Measurements from ENCODE around the gene DCTPP1. TPM values are rescaled to one million over a fixed set of nuclear protein-coding genes. Genes with fewer than 3 reads are reported as not detected.
A peak's percentile ranks its signal among the peaks of the same experiment; 100 is the strongest.

Gene DCTPP1
- polyA plus RNA-seq, 2 of the 4 experiments (the other 2 are of a cell fraction) = 105 to 121 TPM

- ChIA-PET CTCF (interaction anchor here (0.6 to 11.5 kb wide), 4 partner anchors 10 to 229 kb away, joined by 3 to 149 read pairs (median 4); partner anchors contain the start of gene ZNF771), POLR2A (interaction anchor here (1.1 to 1.8 kb wide), 2 partner anchors 18 to 29 kb away, joined by 3 to 4 read pairs; partner anchors contain the start of gene TBC1D10B)
- peak overlapping the region; percentile 63 for H3K4me3 ChIP-seq
- WGBS (ENCODE audit: missing lambda C conversion rate) = 37% methylated on average over 12 of the region's 12 CpGs
- no peak for DNase-seq (ENCODE audit: low read depth in 1 of 2, low spot score in 1 of 2)
- ATAC-seq = peak; percentile 2 to 8; a peak in 4 of 6 replicates
- FAIRE-seq = no peak
- peaks cover 8% of the 10 kb centered on the region for H3K4me1 ChIP-seq
- no peaks in the 10 kb centered on the region for H3K9me3 ChIP-seq
- H3K27ac ChIP-seq = peak overlapping the region; percentile 82 to 94
- TF ChIP-seq ZSCAN20 (CRISPR knock-in tag; IDR thresholded peaks at IDR 0.05) (no peak), CBX2 (IDR thresholded peaks at IDR 0.05; ENCODE audit: borderline replicate concordance, low read depth) (no peak), JUNB (IDR thresholded peaks at IDR 0.05) (no peak), FOXS1 (CRISPR knock-in tag; IDR thresholded peaks at IDR 0.05) (no peak), HEYL (CRISPR knock-in tag; IDR thresholded peaks at IDR 0.05) (no peak), ZC3H11A (IDR thresholded peaks at IDR 0.05) (no peak), BHLHE40 (IDR thresholded peaks at IDR 0.05; ENCODE audit: low read depth, low read length) (no peak), ESRRA (IDR thresholded peaks at IDR 0.05; ENCODE audit: borderline replicate concordance, low read length) (no peak), MAFK (IDR thresholded peaks at IDR 0.05; ENCODE audit: partially characterized antibody) (no peak), POLR2AphosphoS2 (conservative IDR thresholded peaks at IDR 0.05; ENCODE audit: low read length) (no peak), EP300 (IDR thresholded peaks at IDR 0.05) (no peak), PBX3 (IDR thresholded peaks at IDR 0.05) (no peak), POLR2A (IDR thresholded peaks at IDR 0.05; ENCODE audit: low read length) (no peak), GATA3 (IDR thresholded peaks at IDR 0.05; ENCODE audit: borderline replicate concordance) (no peak)
- peak overlapping the region; percentile 73 for H3K4me2 ChIP-seq
Measured at GRCh38 chr16:30399435-30400186, 30.2 kb downstream of the DCTPP1 start.

GRCh38 chr16:30398661-30399434, 31.0 kb downstream of the DCTPP1 start:
- ATAC-seq (no peak), FAIRE-seq (no peak), DNase-seq (ENCODE audit: low read depth in 1 of 2, low spot score in 1 of 2) (no peak)
- no peak for TF ChIP-seq MAFK (IDR thresholded peaks at IDR 0.05; ENCODE audit: partially characterized antibody)
- TF ChIP-seq RAD21 (conservative IDR thresholded peaks at IDR 0.05 in 1 of 2, IDR thresholded peaks at IDR 0.05 in 1 of 2) = no peak
- no peak for TF ChIP-seq EP300 (IDR thresholded peaks at IDR 0.05)
- TF ChIP-seq KDM1A (IDR thresholded peaks at IDR 0.05; ENCODE audit: low read depth) = no peak
- TF ChIP-seq BCL3 (IDR thresholded peaks at IDR 0.05) = no peak
- no peak for TF ChIP-seq CTCF (IDR thresholded peaks at IDR 0.05)
- no peak for TF ChIP-seq RCOR1 (IDR thresholded peaks at IDR 0.05; ENCODE audit: low read depth, low read length)
- TF ChIP-seq HDAC2 (IDR thresholded peaks at IDR 0.05) = no peak
- no peak for TF ChIP-seq HES2 (IDR thresholded peaks at IDR 0.05)
- TF ChIP-seq MYC (IDR thresholded peaks at IDR 0.05; ENCODE audit: borderline replicate concordance, low read length) = no peak
- no peak for TF ChIP-seq ELK1 (IDR thresholded peaks at IDR 0.05; ENCODE audit: low read depth, low read length)
- TF ChIP-seq SMC3 (IDR thresholded peaks at IDR 0.05) = no peak
- TF ChIP-seq HMGXB4 (CRISPR knock-in tag; IDR thresholded peaks at IDR 0.05; ENCODE audit: borderline replicate concordance) = no peak
- TF ChIP-seq EHMT2 (IDR thresholded peaks at IDR 0.05; ENCODE audit: low read depth) = no peak
- CTCF ChIA-PET = interaction anchor here (1.4 to 11.5 kb wide), 3 partner anchors 10 to 230 kb away, joined by 3 to 149 read pairs (median 6); partner anchors contain the start of gene ZNF771
- Histone ChIP-seq H3K27ac (no peak overlapping the region), H3K9me3 (no peaks in the 10 kb centered on the region), H3K4me2 (no peak overlapping the region), H3K4me3 (no peak overlapping the region), H3K4me1 (peaks cover 12% of the 10 kb centered on the region)
- POLR2A ChIA-PET = interaction anchor here (0.8 to 1.8 kb wide), 3 partner anchors 19 to 252 kb away, joined by 3 to 4 read pairs (median 3); partner anchors contain the start of genes PRR14 and TBC1D10B
- 86% methylated on average over 23 of the region's 23 CpGs for WGBS (ENCODE audit: missing lambda C conversion rate)

Measured in A549 (cell line).